SK-N-MC (cell line): ENCODE data around the gene IFI16.
"Not testable (repeated sequence)": the region's sequence is repeated elsewhere in the genome, so short reads cannot be mapped to it uniquely, and the experiment has no call there.

Experiments
- DNase-seq: peaks from one replicate; pipeline ENCODE4 v3.0.0-alpha.2; 2011; ENCODE audit warnings: low read depth, low spot score
- H3K27ac ChIP-seq: fragments of 200-600 bp; sonication (generic); 2 replicates; pipeline ENCODE4 v1.5.1; 2016; ENCODE audit warnings: mixed run types
- H3K36me3 ChIP-seq: fragments of 200-600 bp; sonication (generic); 2 replicates; pipeline ENCODE4 v1.6.1; 2017; ENCODE audit warnings: antibody characterized with exemption, low read length, mixed read lengths; ENCODE audit not compliant: insufficient read depth
- H3K4me3 ChIP-seq: fragments of 200-600 bp; sonication (generic); 2 replicates; pipeline ENCODE4 v1.5.1; 2016
- H3K9ac ChIP-seq: fragments of 200-600 bp; sonication (generic); 2 replicates; pipeline ENCODE4 v1.8.0; 2017; ENCODE audit warnings: mixed run types, mixed read lengths; ENCODE audit not compliant: insufficient read length
- H3K9me3 ChIP-seq: fragments of 200-600 bp; sonication (generic); 2 replicates; pipeline ENCODE4 v1.6.1; 2017; ENCODE audit warnings: low read depth, mild to moderate bottlenecking, antibody characterized with exemption, low read length, moderate library complexity, mixed read lengths
- EZH2 ChIP-seq: fragments of 200-600 bp; sonication (generic); IDR thresholded peaks from one replicate; pipeline ENCODE4 v1.6.1; 2017; ENCODE audit warnings: antibody characterized with exemption
- FOXP2 ChIP-seq: optimal IDR thresholded peaks from 2 replicates; pipeline ENCODE3; 2011; ENCODE audit warnings: mild to moderate bottlenecking, moderate library complexity; ENCODE audit not compliant: insufficient read depth; ENCODE audit errors: extremely low read length, control extremely low read depth
- POLR2AphosphoS5 ChIP-seq: IDR thresholded peaks from 2 replicates; pipeline ENCODE4 v1.6.1; 2012; ENCODE audit warnings: mild to moderate bottlenecking, low read depth, low read length, borderline replicate concordance

The IFI16 gene

DNA sequence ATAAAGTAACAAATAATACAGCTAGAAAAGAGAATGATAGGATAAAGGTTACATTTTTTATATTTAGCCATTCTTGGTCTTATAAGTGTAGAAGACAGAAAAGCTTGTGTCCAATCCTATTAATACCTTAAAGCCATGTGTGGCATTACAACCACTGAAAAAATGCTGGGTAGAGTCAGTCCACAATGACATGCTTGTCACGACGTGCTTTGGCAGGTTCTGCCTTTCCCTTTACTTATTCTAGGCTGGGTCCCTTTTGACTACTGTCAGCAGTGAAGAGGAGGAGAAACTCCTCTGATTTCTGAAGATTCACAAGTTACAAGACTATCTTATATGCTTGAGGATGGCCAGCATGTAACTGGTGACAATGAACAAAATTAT lies 81.5 kb downstream of the IFI16 start:
- TF ChIP-seq FOXP2 (no peak), EZH2 (no peak), POLR2AphosphoS5 (no peak)
- Histone ChIP-seq H3K9ac (no peak overlapping the region), H3K27ac (no peak overlapping the region), H3K9me3 (no peaks in the 10 kb centered on the region), H3K36me3 (no peaks in the 10 kb centered on the region), H3K4me3 (no peak overlapping the region)
- no peak for DNase-seq

DNA sequence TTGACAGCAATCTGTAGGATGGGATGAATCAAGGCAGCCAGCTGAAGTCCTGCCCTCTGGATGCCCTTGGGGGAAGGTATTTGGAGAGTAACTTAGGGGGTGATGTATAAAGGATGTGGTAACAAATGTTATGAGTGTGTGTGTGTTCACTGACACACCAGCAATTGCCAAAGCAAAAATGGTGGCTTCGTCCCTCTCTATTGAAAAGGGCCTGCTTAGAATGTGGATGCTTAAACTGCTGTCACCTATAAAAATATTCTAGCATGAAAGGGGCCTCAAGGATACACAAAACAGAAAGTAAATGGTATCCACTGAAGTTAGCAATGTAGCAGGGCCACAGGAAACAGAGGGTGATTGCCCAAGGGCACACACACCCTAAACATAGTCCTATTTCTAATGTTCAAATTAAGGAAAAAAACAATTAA lies 81.9 kb downstream of the IFI16 start:
- no peak overlapping the region for H3K4me3 ChIP-seq
- H3K9me3 ChIP-seq: no peaks in the 10 kb centered on the region
- peak; percentile 47 for DNase-seq
- H3K36me3 ChIP-seq: no peaks in the 10 kb centered on the region
- H3K9ac ChIP-seq: no peak overlapping the region
- no peak overlapping the region for H3K27ac ChIP-seq
- TF ChIP-seq EZH2 (no peak), FOXP2 (no peak), POLR2AphosphoS5 (no peak)

DNA sequence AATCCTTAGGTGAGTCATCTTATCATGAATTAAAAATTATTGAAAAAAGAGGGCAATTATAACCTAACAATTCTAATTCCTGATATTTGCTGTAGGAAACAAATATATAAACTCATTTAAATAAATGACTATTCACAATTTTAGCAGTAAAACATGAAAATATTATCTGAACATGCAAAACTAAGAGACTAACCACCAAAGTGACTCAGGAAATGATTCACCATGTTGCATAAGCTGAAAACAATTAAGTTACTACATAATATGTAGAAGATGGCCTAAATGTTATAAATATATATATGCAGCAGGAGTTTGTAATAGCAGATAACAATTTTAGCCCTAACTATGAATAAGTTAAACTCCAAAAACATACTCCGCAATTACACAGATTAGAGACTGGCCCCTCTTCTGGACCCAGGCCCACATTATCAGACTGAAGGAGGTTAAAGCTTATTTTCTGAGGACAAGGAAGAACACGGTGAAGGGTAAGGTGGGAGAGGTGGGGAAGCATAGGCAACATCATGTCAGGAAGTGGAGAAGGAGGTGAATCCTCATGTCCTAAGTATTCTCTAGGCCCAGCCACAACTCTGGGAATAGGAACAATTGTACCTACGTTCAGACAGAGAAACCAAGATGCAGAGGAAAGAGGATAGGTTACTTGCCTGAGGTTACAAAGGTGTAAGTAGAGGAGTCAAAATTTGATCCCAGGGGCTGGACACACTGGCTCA lies 82.5 kb downstream of the IFI16 start:
- DNase-seq: peak; percentile 59
- Histone ChIP-seq H3K36me3 (no peaks in the 10 kb centered on the region), H3K9ac (no peak overlapping the region), H3K27ac (no peak overlapping the region), H3K9me3 (no peaks in the 10 kb centered on the region), H3K4me3 (no peak overlapping the region)
- TF ChIP-seq FOXP2 (no peak), POLR2AphosphoS5 (no peak), EZH2 (no peak)

DNA sequence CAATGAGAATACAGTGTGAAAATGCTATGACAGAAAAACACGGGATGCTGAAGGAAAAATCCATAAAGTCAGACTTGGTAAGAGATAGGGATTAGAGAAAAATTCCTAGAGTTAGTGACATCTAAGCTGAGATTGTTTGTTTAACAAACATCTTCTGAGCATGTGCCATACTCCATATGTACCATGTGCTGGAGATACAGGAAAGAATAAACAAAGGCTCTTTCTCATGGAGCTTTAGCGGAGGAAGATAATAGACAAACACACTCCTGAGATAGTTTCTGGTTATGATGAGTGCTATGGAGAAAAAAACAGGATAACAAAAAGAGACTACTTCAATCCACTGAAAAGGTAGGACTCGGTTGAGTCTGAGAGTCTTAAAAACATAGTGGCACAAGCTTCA lies 88.9 kb downstream of the IFI16 start:
- no peak for DNase-seq
- no peak for TF ChIP-seq FOXP2
- no peak for TF ChIP-seq EZH2
- no peak for TF ChIP-seq POLR2AphosphoS5
- no peak overlapping the region for H3K27ac ChIP-seq

DNA sequence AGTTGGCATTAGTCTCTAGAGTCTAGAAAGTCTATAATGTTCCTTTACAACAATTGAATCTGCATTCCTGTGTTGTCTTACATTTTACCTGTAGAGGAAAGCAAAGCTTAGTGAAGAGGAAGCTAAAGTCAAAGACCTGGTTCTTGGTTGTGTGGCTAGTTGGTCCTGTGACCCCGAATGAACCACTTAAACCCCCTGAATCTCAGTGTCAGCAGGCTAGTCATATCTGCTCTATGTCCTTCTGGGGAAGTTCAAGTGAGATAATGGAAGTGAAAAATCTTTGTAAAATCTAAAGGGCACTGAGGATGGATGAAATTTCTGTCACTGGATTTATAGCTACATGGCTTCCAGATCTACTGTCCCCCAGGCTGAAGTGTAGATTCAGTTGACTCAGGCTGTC lies 90.9 kb downstream of the IFI16 start:
- no peaks in the 10 kb centered on the region for H3K9me3 ChIP-seq
- H3K36me3 ChIP-seq: no peaks in the 10 kb centered on the region
- H3K4me3 ChIP-seq: no peak overlapping the region
- no peak overlapping the region for H3K27ac ChIP-seq
- DNase-seq: no peak
- TF ChIP-seq POLR2AphosphoS5 (no peak), FOXP2 (no peak), EZH2 (no peak)
- no peak overlapping the region for H3K9ac ChIP-seq

More for the DNA sequence above, 88.9 kb downstream of the IFI16 start:
- H3K9me3 ChIP-seq: no peaks in the 10 kb centered on the region
- H3K9ac ChIP-seq: no peak overlapping the region
- no peak overlapping the region for H3K4me3 ChIP-seq
- no peaks in the 10 kb centered on the region for H3K36me3 ChIP-seq

DNA sequence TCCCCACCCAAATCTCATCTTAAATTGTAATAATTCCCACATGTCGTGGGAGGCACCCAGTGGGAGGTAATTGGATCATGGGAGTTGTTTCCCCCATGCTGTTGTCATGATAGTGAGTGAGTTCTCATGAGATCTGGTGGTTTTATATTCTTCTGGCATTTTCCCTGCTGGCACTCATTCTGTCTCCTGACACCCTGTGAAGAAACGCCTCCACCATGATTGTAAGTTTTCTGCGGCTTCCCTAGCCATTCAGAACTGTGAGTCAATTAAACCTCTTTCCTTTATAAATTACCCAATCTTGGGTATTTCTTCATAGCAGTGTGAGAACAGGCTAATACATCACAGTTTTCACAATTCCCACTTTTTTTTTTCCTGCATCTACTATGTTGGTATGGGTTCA lies 93.3 kb downstream of the IFI16 start:
- not testable (repeated sequence) for H3K36me3 ChIP-seq, H3K27ac ChIP-seq, H3K9ac ChIP-seq, H3K9me3 ChIP-seq, DNase-seq, H3K4me3 ChIP-seq
